CD14-positive monocyte (primary cell): ENCODE results near the gene ARHGAP15. TPM values are rescaled to one million over a fixed set of nuclear protein-coding genes. Genes with fewer than 3 reads are reported as not detected.

ENCODE experiments used
- DNase-seq, 3 donors: peaks; one replicate each; pipeline ENCODE4 v3.0.0-alpha.2; 2011 to 2022
- H2AFZ ChIP-seq: 2 replicates; pipeline ENCODE4 v1.6.0; 2012; ENCODE audit warnings: mild to moderate bottlenecking, low read depth, low read length, inconsistent platforms; ENCODE audit not compliant: insufficient read depth, poor library complexity, severe bottlenecking
- H3K27ac ChIP-seq, 2 donors: 1 replicate in 1 of 2; 2 replicates in 1 of 2; pipeline ENCODE4 v1.5.1; 2012 to 2013; ENCODE audit warnings: low read length in 2 of 2, control low read depth in 1 of 2, inconsistent platforms in 1 of 2, low read depth in 1 of 2, mild to moderate bottlenecking in 1 of 2
- H3K27me3 ChIP-seq, 2 donors: one replicate each; pipeline versions ENCODE4 v1.6.0 to v1.6.1; 2011 to 2013; ENCODE audit warnings: low read length in 2 of 2; ENCODE audit not compliant: control insufficient read depth in 2 of 2, insufficient read depth in 2 of 2
- H3K36me3 ChIP-seq, 2 donors: replicated peaks in 1 of 2; 1 replicate in 1 of 2; 2 replicates in 1 of 2; pipeline versions ENCODE4 v1.5.1 to v1.6.1; 2012 to 2013; ENCODE audit warnings: low read length in 2 of 2, control low read depth in 1 of 2, inconsistent platforms in 1 of 2, mild to moderate bottlenecking in 1 of 2; ENCODE audit not compliant: insufficient read depth in 2 of 2, control insufficient read depth in 1 of 2
- H3K4me1 ChIP-seq, 2 donors: 1 replicate in 1 of 2; 2 replicates in 1 of 2; pipeline versions ENCODE4 v1.5.1 to v1.6.1; 2012 to 2013; ENCODE audit warnings: low read length in 2 of 2, control low read depth in 1 of 2, inconsistent platforms in 1 of 2, mild to moderate bottlenecking in 1 of 2, moderate library complexity in 1 of 2; ENCODE audit not compliant: insufficient read depth in 2 of 2, control insufficient read depth in 1 of 2
- H3K4me2 ChIP-seq: replicated peaks from 2 replicates; pipeline ENCODE3; 2012; ENCODE audit warnings: low read length, moderate library complexity, mild to moderate bottlenecking; ENCODE audit not compliant: poor library complexity, severe bottlenecking; ENCODE audit errors: extremely low read depth
- H3K4me3 ChIP-seq, 3 experiments: fragments of 200-600 bp in 1 of 3; sonication (generic) in 1 of 3; replicated peaks in 1 of 3; 1 replicate in 2 of 3; 2 replicates in 1 of 3; pipeline ENCODE4 v1.5.1; 2011 to 2013; ENCODE audit warnings: low read length in 3 of 3, mild to moderate bottlenecking in 3 of 3, control low read depth in 2 of 3, low read depth in 2 of 3, inconsistent platforms in 1 of 3, moderate library complexity in 1 of 3
- H3K79me2 ChIP-seq: 2 replicates; pipeline ENCODE4 v1.6.0; 2012; ENCODE audit warnings: mild to moderate bottlenecking, control low read depth, inconsistent platforms, low read length, moderate library complexity; ENCODE audit not compliant: insufficient read depth
- H3K9ac ChIP-seq: 2 replicates; pipeline ENCODE4 v1.6.0; 2017; ENCODE audit warnings: low read length, mild to moderate bottlenecking; ENCODE audit not compliant: insufficient read depth, poor library complexity, severe bottlenecking
- H3K9me3 ChIP-seq, 2 donors: replicated peaks in 1 of 2; 1 replicate in 1 of 2; 2 replicates in 1 of 2; pipeline versions ENCODE4 v1.5.1 to v1.6.1; 2012 to 2013; ENCODE audit warnings: low read length in 2 of 2, control low read depth in 1 of 2; ENCODE audit not compliant: control insufficient read depth in 1 of 2, insufficient read depth in 1 of 2
- H4K20me1 ChIP-seq: 2 replicates; pipeline ENCODE4 v1.6.0; 2012; ENCODE audit warnings: mild to moderate bottlenecking, low read length, control low read depth, moderate library complexity; ENCODE audit not compliant: insufficient read depth
- H3K27ac Mint-ChIP-seq, 7 donors: one replicate each; pipeline ENCODE4 v1.8.0; 2020; ENCODE audit warnings: mild to moderate bottlenecking in 7 of 7, mixed read lengths in 7 of 7, moderate library complexity in 6 of 7, inconsistent platforms in 2 of 7
- H3K27me3 Mint-ChIP-seq, 3 donors: one replicate each; pipeline ENCODE4 v1.8.0; 2021 to 2022; ENCODE audit warnings: low read depth in 3 of 3, mild to moderate bottlenecking in 3 of 3, mixed read lengths in 3 of 3, moderate library complexity in 3 of 3, inconsistent platforms in 1 of 3
- H3K36me3 Mint-ChIP-seq, 2 donors: one replicate each; pipeline ENCODE4 v1.8.0; 2020; ENCODE audit warnings: mixed read lengths in 2 of 2, inconsistent platforms in 1 of 2, mild to moderate bottlenecking in 1 of 2
- H3K4me1 Mint-ChIP-seq: one replicate; pipeline ENCODE4 v1.8.0; 2020; ENCODE audit warnings: mild to moderate bottlenecking, mixed read lengths
- H3K4me3 Mint-ChIP-seq, 2 donors: one replicate each; pipeline ENCODE4 v1.8.0; 2020; ENCODE audit warnings: mild to moderate bottlenecking in 2 of 2, mixed read lengths in 2 of 2, moderate library complexity in 1 of 2
- H3K9me3 Mint-ChIP-seq, 7 donors: one replicate each; pipeline ENCODE4 v1.8.0; 2020 to 2022; ENCODE audit warnings: mixed read lengths in 7 of 7, mild to moderate bottlenecking in 6 of 7, moderate library complexity in 6 of 7, inconsistent platforms in 2 of 7
- WGBS: methylation state at CpG from one replicate; pipeline ENCODE4 v1.1.5; 2013; ENCODE audit warnings: missing lambda C conversion rate; ENCODE audit not compliant: insufficient coverage; 5-methylcytosine and 5-hydroxymethylcytosine counted together
- intact Hi-C, 2 donors: fragments of 100-400 bp; cut with micrococcal nuclease; formaldehyde crosslinking; loops; one replicate each; pipeline versions ENCODE4 v1.15.0 to v1.15.1; 2023
- polyA plus RNA-seq, 3 donors: library from polyadenylated mRNA; depleted of rRNA in 1 of 3; unstranded in 2 of 3; stranded (reverse) in 1 of 3; fragments of 300-500 nt in 2 of 3; fragments of >200 nt in 1 of 3; fragmentation: Illumina TruSeq in 2 of 3; gene quantifications; 1 replicate in 2 of 3; 2 replicates in 1 of 3; pipeline ENCODE4 v1.2.3, GENCODE V29; 2012 to 2021
- TF ChIP-seq, protein P1 (sequence below): fragments of 200-600 bp; IDR thresholded peaks from one replicate; pipeline ENCODE4 v1.8.0; 2022; ENCODE audit warnings: antibody characterized with exemption, mild to moderate bottlenecking

The ARHGAP15 gene
- polyA plus RNA-seq, 3 donors = 35.4 to 50.9 (median 50.7) TPM

GRCh38 chr2:143489145-143489544, 359.9 kb downstream of the ARHGAP15 start:
- peaks cover 0 to 11% (median 2%) of the 10 kb centered on the region in 7 donors for H3K9me3 Mint-ChIP-seq
- intact Hi-C loops = no loop called here
- DNase-seq = no peak
- Histone ChIP-seq H3K27ac (no peak overlapping the region), H3K79me2 (no peaks in the 10 kb centered on the region), H3K9ac (no peak overlapping the region), H3K4me3 (no peak overlapping the region), H4K20me1 (no peaks in the 10 kb centered on the region), H2AFZ (no peak overlapping the region), H3K4me1 (no peaks in the 10 kb centered on the region), H3K36me3 (peaks cover 30 to 49% of the 10 kb centered on the region in 2 donors), H3K27me3 (no peaks in the 10 kb centered on the region), H3K4me2 (no peak overlapping the region), H3K9me3 (no peaks in the 10 kb centered on the region)
- H3K27me3 Mint-ChIP-seq = no peaks in the 10 kb centered on the region
- H3K4me3 Mint-ChIP-seq = no peak overlapping the region
- peaks cover 38 to 45% of the 10 kb centered on the region in 2 donors for H3K36me3 Mint-ChIP-seq
- TF ChIP-seq, protein P1, sequence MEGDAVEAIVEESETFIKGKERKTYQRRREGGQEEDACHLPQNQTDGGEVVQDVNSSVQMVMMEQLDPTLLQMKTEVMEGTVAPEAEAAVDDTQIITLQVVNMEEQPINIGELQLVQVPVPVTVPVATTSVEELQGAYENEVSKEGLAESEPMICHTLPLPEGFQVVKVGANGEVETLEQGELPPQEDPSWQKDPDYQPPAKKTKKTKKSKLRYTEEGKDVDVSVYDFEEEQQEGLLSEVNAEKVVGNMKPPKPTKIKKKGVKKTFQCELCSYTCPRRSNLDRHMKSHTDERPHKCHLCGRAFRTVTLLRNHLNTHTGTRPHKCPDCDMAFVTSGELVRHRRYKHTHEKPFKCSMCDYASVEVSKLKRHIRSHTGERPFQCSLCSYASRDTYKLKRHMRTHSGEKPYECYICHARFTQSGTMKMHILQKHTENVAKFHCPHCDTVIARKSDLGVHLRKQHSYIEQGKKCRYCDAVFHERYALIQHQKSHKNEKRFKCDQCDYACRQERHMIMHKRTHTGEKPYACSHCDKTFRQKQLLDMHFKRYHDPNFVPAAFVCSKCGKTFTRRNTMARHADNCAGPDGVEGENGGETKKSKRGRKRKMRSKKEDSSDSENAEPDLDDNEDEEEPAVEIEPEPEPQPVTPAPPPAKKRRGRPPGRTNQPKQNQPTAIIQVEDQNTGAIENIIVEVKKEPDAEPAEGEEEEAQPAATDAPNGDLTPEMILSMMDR = no peak
- no CpG with 5 or more reads among the region's 3 CpGs for WGBS
- H3K27ac Mint-ChIP-seq = no peak overlapping the region
- peaks cover 13% of the 10 kb centered on the region for H3K4me1 Mint-ChIP-seq

DNA sequence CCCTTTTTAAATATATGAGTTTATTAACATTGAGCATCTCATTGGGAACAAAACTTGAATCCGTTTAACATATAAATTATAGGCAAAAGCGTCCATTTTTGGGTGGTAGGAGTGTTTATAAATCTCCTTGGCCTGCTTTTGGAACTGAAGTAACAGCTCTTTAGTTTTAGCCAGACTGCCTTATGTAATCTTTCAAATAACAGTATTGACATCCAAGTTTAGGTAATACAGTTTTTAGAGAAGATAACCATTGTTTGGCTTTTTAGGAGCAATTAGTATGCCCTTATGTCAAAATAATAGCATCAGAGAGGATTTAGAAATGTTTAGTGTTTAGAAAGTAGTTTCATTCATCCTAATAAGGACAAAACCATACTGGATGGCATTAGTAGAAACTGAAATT, 361.9 kb downstream of the ARHGAP15 start:
- Histone ChIP-seq H3K4me1 (no peaks in the 10 kb centered on the region), H3K79me2 (no peaks in the 10 kb centered on the region), H2AFZ (no peak overlapping the region), H3K4me3 (no peak overlapping the region), H3K27ac (no peak overlapping the region), H3K9me3 (no peaks in the 10 kb centered on the region), H3K9ac (no peak overlapping the region), H3K4me2 (no peak overlapping the region), H4K20me1 (no peaks in the 10 kb centered on the region), H3K27me3 (no peaks in the 10 kb centered on the region), H3K36me3 (peaks cover 30 to 58% of the 10 kb centered on the region in 2 donors)
- H3K36me3 Mint-ChIP-seq = peaks cover 42 to 49% of the 10 kb centered on the region in 2 donors
- WGBS = no CpG with 5 or more reads among the region's 2 CpGs
- H3K4me3 Mint-ChIP-seq = no peak overlapping the region
- TF ChIP-seq, protein P1 = no peak
- H3K27me3 Mint-ChIP-seq = no peaks in the 10 kb centered on the region
- H3K9me3 Mint-ChIP-seq = peaks cover 0 to 11% (median 2%) of the 10 kb centered on the region in 7 donors
- H3K27ac Mint-ChIP-seq = no peak overlapping the region
- peaks cover 13% of the 10 kb centered on the region for H3K4me1 Mint-ChIP-seq
- no peak for DNase-seq
- intact Hi-C loops = no loop called here
